ENCODE results near the gene GAL3ST1.

GAL3ST1 gene

DNA sequence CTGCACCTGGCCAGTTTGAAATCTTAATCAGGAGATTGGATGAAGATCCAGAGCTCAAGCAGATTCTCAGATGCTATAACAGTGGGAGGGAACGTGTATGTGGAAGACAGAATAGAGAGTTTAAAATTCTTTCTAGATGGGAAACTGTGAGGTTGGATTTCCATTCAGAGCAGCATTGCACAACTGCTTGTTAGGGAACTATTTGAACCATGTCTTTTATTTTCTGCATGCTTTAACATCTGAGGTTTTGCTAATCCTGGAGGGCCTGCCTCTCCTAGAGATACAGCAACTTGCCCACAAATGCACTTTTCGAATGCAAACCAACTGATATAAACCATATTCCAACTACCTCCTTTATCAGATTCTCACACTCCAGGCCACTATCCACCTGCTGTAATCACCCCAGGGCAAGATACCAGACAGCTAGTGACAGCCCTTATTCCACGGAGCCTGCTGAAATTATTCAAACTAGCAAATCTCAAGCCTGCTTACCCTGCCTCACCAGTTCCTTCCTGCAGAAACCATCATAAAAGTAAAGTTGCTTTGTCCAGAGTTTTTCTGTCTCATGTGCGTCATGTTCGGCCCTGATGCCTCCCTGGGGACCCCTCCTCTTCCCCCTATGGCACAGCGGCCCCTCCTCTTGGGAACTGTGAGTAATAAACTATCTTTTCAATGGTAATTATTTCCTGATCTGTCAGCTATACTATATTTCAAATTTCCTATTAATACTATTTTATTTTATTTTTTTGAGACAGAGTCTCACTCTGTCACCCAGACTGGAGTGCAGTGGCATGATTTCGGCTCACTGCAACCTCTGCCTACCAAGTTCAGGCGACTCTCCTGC lies 50.6 kb downstream of the GAL3ST1 start:
- DNase-seq, result no peak

DNA sequence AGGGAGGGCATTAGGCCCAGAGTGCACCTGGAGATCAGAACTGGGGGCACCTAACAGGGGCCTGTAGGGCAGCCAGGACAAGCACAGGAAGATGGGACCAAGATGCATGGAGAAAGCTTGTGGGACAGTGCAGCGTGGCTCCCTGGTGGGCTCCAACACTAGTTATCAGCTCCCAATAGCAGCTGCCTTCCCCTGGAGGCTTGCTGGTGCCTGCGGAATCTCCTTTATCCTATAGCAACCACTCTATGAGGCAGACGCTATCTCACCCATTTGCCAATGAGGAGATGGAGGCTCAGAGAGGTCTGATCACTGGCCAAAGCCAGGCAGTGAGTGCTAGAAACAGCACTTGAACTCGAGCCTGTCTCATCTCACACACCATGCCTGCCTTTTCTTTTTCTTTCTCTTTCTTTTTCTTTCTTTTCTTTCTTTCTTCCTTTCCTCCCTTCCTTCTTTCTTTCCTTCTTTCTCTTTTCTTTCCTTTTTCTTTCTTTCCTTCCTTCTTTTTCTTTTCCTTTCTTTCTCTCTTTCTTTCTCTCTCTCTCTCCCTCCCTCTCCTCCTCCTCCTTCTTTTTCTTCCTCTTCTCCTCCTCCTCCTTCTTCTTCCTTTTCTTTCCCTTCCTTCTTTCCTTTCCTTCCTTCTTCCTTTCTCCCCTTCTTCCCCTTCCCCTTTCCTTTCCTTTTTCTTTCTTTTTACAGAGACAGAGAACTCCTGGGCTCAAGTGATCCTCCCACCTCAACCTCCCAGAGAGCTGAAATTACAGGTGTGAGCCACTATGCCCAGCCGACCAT lies 52.9 kb downstream of the GAL3ST1 start:
- no peak for DNase-seq

DNA sequence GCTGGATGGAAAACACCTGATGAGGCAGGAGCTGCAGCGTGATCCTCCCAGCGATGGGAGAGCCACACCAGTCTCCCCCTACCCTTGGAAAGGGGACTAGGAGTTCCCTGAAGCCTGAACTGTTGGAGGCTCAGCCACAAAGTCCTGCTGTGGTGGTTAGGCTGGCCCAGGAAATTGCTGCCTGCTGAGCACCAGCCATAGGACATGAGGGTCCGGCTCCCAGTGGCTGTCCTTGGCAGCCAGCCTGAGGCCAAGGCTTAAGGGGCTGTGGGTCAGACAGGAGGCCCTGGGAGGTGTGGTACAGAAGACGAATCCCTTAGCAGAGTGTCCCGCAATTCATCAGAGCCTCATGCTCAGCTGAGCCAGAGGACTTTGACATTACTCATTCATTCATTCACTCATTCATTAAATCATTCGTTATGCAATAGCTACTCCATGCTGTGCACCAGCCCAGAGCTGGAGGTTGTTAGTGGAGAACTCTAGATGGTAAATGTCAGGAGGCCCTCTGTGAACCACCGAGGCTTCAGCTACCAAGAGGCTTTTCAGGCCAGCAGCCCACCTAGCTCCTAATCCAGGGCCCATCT lies 54.5 kb downstream of the GAL3ST1 start:
- no peak for DNase-seq

DNA sequence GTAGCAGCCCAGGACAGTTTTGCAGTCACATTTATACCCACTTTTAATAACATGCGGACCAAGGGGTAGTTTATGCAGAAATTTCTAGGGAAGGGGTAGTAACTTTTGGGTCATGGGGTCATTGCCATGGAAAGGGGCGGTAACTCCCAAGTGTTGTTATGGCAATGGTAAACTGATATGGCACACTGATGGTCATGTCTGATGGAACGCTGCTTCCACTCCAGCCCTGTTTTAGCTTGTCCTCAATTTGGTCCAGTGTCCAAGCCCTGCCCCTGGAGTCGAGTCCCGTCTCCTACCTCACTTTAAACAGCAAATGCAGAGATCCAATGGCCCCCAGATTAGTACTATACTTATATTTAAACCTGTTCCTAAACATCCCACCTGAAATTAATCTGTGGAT lies 57.7 kb downstream of the GAL3ST1 start:
- DNase-seq, result no peak

DNA sequence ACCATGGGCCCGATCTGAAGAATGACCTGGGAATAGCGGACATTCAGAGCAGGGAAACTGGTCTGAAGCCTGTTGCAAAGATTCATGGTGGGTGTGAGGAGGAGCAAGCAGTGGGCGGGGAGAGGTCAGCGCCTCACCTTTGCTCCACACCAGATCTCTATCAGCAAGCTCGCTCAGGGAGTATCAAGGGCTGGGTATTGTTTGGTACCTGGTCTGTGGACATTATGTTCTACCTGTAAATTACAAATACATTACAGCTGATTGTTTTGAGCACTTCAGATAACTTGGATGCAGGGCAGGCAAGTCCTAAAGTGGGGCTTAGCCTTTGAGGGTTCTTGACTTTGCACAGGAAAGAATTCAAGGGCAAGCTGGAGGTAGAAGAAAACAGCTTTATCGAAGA lies 58.2 kb downstream of the GAL3ST1 start:
- DNase-seq, result no peak

DNA sequence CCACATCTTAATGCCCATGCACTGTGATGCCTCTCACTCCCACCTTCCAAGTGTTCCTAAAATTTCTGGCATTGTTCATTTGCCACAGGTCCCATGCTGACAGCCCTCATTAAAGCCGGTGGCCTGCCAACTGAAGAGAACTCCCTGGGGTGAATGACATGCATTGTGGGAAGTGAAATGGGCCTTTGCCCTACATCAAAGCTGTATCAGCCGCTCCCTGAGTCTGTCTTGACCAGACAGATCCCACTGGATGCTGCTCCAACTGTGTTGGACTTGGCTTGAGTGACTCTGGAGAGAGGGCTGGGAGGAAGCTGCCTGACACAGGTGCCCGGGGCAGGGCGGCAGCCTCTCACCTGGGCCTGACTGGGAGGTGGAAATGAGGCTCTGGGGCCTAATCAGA lies 60.2 kb downstream of the GAL3ST1 start:
- no peak for DNase-seq

DNA sequence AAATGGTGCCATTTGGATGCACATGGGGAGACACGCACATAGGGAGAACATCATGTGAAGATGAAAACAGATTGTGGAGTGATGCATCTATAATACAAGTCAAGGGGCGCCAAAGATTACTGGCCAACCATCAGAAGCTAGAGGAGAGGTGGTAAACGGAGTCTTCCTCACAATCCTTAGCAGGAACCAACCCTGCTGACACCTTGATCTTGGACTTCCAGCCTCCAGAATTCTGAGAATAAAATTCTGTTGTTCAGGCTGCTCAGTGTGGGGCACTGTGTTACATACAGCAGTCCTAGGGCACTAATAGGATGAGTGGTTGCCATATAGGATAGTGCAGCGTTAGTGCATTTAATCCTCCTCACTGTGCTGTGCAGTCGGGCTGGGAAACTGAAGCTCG lies 61.0 kb downstream of the GAL3ST1 start:
- DNase-seq, result no peak

DNA sequence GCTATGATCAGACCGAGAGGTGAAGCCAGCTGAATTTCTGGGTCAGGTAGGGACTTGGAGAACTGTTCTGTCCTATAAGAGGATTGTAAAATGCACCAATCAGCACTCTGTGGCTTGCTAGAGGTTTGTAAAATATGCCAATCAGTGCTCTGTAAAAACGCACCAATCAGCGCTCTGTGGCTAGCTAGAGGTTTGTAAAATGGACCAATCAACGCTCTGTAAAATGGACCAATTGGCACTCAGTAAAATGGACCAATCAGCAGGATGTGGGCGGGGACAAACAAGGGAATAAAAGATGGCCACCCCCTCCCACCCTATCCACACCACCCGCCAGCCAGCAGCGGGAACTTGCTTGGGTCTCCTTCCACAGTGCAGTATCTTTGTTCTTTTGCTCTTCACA lies 62.6 kb downstream of the GAL3ST1 start:
- DNase-seq, result no peak

DNA sequence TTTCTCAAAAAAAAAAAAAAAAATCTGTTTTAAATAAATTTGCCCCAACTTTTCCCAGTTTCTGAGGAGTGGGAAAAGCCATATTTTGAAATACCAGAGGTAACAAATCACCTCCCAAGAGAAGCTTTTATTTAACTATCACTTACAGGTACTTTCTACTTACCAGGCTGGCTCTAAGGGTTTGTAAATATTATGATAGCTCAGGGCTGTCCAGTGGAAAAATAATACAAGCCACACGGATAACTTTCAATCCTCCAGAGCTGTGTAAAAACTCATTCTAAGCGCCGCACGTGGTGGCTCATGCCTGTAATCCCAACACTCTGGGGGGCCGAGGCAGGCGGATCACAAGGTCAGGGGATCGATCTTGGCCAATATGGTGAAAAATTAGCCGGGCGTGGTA lies 63.4 kb downstream of the GAL3ST1 start:
- no peak for DNase-seq

DNA sequence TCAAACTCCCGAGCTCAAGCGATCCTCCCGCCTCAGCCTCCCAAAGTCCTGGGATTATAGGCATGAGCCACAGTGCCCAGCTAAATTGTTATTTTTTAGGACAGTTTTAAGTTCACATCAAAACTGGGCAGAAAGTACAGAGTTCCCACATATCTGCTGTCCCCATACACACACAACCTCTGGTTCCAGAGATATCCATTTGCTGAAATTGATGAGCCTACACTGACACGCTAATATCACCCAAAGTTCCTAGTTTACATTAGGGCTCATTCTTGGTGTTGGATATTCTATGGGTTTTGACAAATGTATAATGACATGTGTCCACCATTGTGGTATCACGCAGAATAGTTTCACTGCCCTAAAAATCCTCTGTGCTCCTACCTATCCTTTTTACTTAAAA lies 66.2 kb downstream of the GAL3ST1 start:
- DNase-seq, result no peak

DNA sequence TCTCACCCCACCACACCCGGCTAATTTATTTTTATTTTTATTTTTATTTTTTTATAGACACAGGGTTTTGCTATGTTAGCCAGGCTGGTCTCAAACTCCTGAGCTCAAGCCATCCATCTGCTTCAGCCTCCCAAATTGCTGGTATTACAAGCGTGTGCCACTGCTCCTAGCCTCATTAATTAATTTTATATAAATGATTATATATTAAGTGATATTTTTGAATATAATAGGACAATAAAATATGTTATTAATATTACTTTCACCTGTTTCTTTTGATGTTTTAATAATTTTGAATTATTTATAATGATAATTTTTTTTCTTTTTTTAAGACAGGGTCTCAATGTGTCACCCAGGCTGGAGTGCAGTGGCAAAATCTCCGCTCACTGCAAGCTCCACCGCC lies 66.8 kb downstream of the GAL3ST1 start:
- no peak for DNase-seq

DNA sequence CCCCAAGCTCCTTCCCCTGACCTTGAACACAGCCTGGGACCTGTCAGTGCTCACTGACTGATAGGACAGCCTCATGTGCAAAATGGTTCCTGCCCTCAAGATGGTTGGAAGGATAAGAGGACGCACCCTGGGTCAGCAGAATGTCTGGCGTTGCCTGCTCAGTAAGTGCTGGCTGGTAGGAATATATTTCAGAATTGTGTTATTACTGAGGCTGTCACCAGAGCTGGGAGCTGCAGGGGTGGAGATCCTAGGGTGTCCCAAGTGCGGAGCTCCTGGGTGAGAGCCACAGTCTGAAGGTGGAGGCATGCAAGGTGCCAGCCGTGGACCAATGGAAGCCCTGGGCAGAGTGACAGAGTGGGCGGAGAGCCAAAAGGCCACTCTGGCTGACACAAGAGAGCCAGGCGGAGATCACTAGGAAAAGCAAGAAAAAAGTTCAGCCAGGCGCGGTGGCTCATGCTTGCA lies 67.9 kb downstream of the GAL3ST1 start:
- DNase-seq, result no peak
